Measurements from ENCODE around the gene PCBP4.

Gene PCBP4

DNA sequence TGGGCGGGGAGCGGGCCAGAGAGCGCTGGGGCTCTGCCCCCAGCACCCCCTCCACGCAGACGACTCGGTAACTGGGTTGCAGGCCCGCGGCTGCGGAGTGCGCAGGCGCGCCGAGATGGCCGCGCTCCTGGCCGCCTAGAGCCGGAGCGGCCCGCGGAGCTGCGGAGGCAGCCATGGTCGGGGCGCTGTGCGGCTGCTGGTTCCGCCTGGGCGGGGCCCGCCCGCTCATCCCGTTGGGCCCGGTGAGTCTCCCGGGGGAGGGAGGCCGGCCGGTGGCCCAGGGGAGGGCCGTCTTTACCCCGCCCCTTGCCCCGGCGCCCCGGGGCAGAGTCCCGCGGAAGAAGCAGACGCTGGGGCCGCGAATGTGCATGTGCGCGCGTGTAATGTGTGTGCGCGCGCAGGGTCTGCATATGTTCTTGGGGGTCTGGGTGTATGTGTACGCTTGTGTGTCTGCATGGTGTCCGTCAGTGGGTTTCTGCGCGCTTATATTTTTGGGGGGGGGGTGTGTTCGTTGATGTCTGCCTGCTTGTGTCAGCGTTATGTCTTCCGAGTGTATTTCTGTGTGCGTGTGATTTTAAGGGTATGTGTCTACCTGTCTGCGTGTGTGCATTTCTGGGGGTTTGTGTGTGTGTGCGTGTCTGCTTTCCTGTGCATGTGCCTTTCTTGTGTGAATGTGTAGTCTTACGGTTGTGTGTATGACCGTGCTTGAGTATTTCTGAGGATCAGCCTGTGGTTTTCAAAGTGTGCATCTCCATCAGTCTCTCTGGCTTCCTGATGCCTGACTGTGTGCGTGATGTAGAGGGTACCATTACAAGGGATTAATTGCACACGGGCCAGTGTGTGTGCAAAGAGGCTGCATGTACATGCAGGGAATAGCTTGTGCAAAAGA lies 8.0 kb upstream of the PCBP4 start, which contains the start of gene ABHD14A:
TSS of gene ABHD14A (plus strand) at position 102 of the 889 bp plus-strand sequence. CDS start at position 174, 72 bp downstream.
- H3K27ac Mint-ChIP-seq: peak within 1 kb of the TSS; percentile 94
- peaks cover 11% of the 10 kb centered on the region for H3K36me3 Mint-ChIP-seq (ENCODE audit: insufficient read depth)
- peak within 1 kb of the TSS; percentile 88 to 95 for H3K4me3 Mint-ChIP-seq
- no peaks in the 10 kb centered on the region for H3K9me3 Mint-ChIP-seq
- DNase-seq (peak; percentile 58 to 72 (median 65)), ATAC-seq (replicated peaks) (peak; percentile 75)
- H3K4me1 Mint-ChIP-seq (ENCODE audit: low read depth in 2 of 2): peaks cover 28 to 29% of the 10 kb centered on the region in 2 donors
- H3K27me3 Mint-ChIP-seq: no peaks in the 10 kb centered on the region

DNA sequence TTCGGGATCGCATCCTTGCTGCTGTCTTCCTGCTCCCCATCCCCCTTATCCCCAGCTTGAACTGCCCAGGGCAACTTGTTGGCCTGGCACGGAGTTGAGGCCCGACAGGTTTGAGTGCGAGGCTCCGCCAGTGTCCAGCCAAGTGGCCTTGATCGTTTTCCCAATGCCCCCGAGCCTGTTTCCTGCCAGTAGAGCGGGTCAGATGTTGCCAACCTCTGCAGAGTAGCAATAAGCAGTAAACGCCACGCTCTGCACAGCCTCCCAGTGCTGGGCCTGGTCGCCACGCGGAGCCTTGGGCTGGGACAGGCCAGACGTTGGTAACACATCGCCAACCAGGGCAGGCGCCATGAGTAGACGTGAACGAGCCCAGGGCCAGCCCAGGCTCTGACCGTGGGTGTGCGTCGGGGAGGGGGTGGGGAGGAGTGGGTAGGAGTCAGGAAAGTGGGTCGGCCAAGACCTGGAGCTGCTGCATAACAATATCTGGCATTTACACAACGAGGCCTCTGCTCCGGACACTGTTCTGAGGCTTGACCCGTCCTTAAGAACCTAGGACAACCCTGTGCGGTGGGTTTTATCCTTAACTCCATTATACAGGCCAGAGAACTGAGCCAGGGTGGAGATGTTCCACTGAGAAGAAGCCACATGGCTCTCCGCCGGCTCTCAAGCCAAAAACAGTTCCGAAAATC lies 7.2 kb upstream of the PCBP4 start:
- ATAC-seq (replicated peaks) (peak; percentile 7), DNase-seq (no peak)
- H3K9me3 Mint-ChIP-seq: no peaks in the 10 kb centered on the region

GRCh38 chr3:51971350-51971749 lies 4.1 kb upstream of the PCBP4 start:
- H3K27me3 Mint-ChIP-seq: no peaks in the 10 kb centered on the region
- no peak overlapping the region for H3K4me3 Mint-ChIP-seq
- H3K36me3 Mint-ChIP-seq (ENCODE audit: insufficient read depth): peaks cover 10% of the 10 kb centered on the region
- H3K4me1 Mint-ChIP-seq (ENCODE audit: low read depth in 2 of 2): peaks cover 24 to 33% of the 10 kb centered on the region in 2 donors
- no peak for ATAC-seq (replicated peaks)
- no peak overlapping the region for H3K27ac Mint-ChIP-seq
- DNase-seq: no peak
- H3K9me3 Mint-ChIP-seq: no peaks in the 10 kb centered on the region

More for the DNA sequence above, 7.2 kb upstream of the PCBP4 start:
- no peaks in the 10 kb centered on the region for H3K27me3 Mint-ChIP-seq
- H3K4me1 Mint-ChIP-seq (ENCODE audit: low read depth in 2 of 2): peaks cover 28 to 29% of the 10 kb centered on the region in 2 donors
- peak overlapping the region; percentile 94 for H3K27ac Mint-ChIP-seq
- peak overlapping the region; percentile 88 to 95 for H3K4me3 Mint-ChIP-seq
- H3K36me3 Mint-ChIP-seq (ENCODE audit: insufficient read depth): peaks cover 10% of the 10 kb centered on the region

GRCh38 chr3:51970606-51971300 lies 3.5 kb upstream of the PCBP4 start:
- H3K4me3 Mint-ChIP-seq: no peak overlapping the region

DNA sequence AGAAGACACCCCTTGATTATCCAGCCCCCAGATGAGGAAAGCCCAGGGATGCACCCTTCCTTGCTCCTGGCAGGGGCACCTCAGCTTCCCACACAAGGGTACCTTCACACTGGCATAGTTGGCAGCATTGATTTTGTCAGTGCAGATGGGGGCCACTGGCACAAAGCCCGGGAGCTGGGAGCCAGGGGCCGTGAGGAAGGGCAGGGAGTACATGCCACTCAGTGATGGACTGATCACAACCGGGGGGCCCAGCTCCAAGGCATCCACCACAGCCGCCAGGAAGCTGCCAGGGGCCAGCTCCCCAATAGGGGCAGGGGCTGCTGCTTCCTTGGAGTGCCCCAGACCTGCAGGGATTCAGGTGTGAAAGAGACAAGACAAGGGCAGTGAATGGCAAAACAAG lies 2.6 kb upstream of the PCBP4 start:
- Mint-ChIP-seq H3K4me3 (no peak overlapping the region), H3K36me3 (ENCODE audit: insufficient read depth) (peaks cover 10% of the 10 kb centered on the region), H3K27me3 (peaks cover 0 to 3% of the 10 kb centered on the region in 2 donors), H3K4me1 (ENCODE audit: low read depth in 2 of 2) (peaks cover 28 to 36% of the 10 kb centered on the region in 2 donors), H3K9me3 (no peaks in the 10 kb centered on the region), H3K27ac (no peak overlapping the region)
- no peak for DNase-seq
- ATAC-seq (replicated peaks): no peak

More at GRCh38 chr3:51970606-51971300, 3.5 kb upstream of the PCBP4 start:
- no peak for DNase-seq
- no peaks in the 10 kb centered on the region for H3K9me3 Mint-ChIP-seq
- no peak for ATAC-seq (replicated peaks)
- peaks cover 28 to 37% of the 10 kb centered on the region in 2 donors for H3K4me1 Mint-ChIP-seq (ENCODE audit: low read depth in 2 of 2)
- H3K27me3 Mint-ChIP-seq: no peaks in the 10 kb centered on the region
- H3K36me3 Mint-ChIP-seq (ENCODE audit: insufficient read depth): peaks cover 10% of the 10 kb centered on the region
- peak overlapping the region in 1 of 2 donors; percentile 20 for H3K27ac Mint-ChIP-seq

- Mint-ChIP-seq H3K27ac (peak overlapping the region in 1 of 2 donors; percentile 91), H3K36me3 (ENCODE audit: insufficient read depth) (peaks cover 7% of the 10 kb centered on the region), H3K4me1 (ENCODE audit: low read depth in 2 of 2) (peaks cover 24 to 38% of the 10 kb centered on the region in 2 donors), H3K4me3 (peak overlapping the region; percentile 20 to 90), H3K9me3 (no peaks in the 10 kb centered on the region), H3K27me3 (peaks cover 0 to 8% of the 10 kb centered on the region in 2 donors)
- DNase-seq (no peak), ATAC-seq (replicated peaks) (no peak)
Observed at GRCh38 chr3:51968883-51969678, 1.8 kb upstream of the PCBP4 start.

GRCh38 chr3:51968170-51968775 lies 1.0 kb upstream of the PCBP4 start:
- Mint-ChIP-seq H3K4me3 (peak overlapping the region; percentile 89 to 90), H3K4me1 (ENCODE audit: low read depth in 2 of 2) (peaks cover 20 to 32% of the 10 kb centered on the region in 2 donors), H3K36me3 (ENCODE audit: insufficient read depth) (no peaks in the 10 kb centered on the region), H3K27ac (peak overlapping the region; percentile 62 to 91), H3K27me3 (peaks cover 0 to 8% of the 10 kb centered on the region in 2 donors), H3K9me3 (no peaks in the 10 kb centered on the region)
- DNase-seq: no peak
- ATAC-seq (replicated peaks): no peak

GRCh38 chr3:51966922-51967383 lies 301 bp downstream of the PCBP4 start:
- ATAC-seq (replicated peaks): peak; percentile 79
- Mint-ChIP-seq H3K27me3 (peaks cover 0 to 9% of the 10 kb centered on the region in 2 donors), H3K36me3 (ENCODE audit: insufficient read depth) (no peaks in the 10 kb centered on the region), H3K27ac (peak overlapping the region in 1 of 2 donors; percentile 46), H3K4me3 (peak overlapping the region; percentile 78 to 80), H3K4me1 (ENCODE audit: low read depth in 2 of 2) (peaks cover 20 to 34% of the 10 kb centered on the region in 2 donors), H3K9me3 (no peaks in the 10 kb centered on the region)
- DNase-seq: peak in 1 of 3 experiments; percentile 17

DNA sequence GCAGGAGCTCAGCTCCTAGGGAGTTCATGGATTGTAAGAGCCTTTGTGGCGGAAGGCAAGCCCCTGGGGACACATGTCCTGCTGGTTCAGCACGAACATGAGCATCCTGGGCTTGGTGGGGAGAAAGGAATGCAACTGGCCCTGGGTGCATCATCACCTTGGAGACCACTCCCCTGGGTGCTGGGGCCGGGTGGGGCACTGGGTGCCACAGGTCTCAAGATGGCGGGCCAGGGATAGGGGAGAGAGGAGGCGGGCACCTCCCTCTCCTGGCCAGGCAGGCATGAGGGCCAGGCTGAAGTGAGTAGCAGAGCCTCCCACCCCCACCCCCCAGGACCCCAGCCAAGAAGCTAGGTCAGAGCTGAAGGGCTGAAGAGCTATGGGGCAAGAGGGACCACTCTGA lies 768 bp downstream of the PCBP4 start:
- Mint-ChIP-seq H3K4me3 (peak overlapping the region; percentile 78 to 80), H3K27ac (peak overlapping the region; percentile 46 to 77), H3K9me3 (no peaks in the 10 kb centered on the region), H3K36me3 (ENCODE audit: insufficient read depth) (peaks cover under 1% of the 10 kb centered on the region), H3K27me3 (peaks cover 0 to 14% of the 10 kb centered on the region in 2 donors), H3K4me1 (ENCODE audit: low read depth in 2 of 2) (peaks cover 20 to 34% of the 10 kb centered on the region in 2 donors)
- no peak for ATAC-seq (replicated peaks)
- no peak for DNase-seq

DNA sequence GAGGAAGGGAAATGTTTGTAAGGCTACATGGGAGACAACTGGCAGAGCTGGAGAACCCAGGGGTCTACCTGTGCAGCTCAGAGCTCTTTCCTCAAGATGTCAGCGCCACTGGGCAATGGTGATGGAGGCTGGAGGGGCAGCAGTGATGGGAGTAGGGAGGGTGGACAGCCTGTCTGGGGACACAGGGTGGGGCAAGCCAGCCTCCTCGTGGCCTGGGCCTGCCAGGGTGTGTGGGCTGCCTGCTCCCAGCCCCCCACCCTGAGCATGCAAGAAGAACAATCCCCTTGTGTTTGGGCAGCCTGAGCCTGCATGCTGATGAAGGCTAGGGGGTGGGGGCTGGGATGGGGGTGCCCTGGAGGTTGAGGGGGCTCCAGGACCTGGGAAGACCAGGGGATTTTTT lies 1.2 kb downstream of the PCBP4 start:
- Mint-ChIP-seq H3K36me3 (ENCODE audit: insufficient read depth) (peaks cover 2% of the 10 kb centered on the region), H3K27me3 (peaks cover 0 to 19% of the 10 kb centered on the region in 2 donors)
- ATAC-seq (replicated peaks): no peak

DNA sequence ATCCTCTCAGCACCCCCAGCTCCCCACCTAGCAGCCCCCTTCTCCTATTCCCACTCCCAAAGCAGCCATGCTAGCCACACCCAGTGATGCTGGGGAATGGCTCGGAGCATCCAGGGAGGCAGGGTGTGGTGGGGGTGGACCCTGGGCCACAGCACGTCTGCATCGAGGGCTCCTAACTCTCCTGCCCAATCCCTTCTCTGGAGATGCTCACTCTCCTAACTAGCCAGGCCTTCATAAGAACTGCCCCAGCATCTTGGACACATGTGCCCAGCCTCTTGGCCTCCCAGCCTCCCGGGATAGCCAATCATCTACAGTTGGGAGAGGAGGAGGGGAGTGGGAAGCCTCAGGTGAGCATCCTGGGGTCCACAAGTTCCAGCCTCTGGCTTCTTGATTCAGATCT lies 2.7 kb downstream of the PCBP4 start:
- Mint-ChIP-seq H3K27ac (no peak overlapping the region), H3K4me3 (no peak overlapping the region), H3K4me1 (ENCODE audit: low read depth in 2 of 2) (peaks cover 20 to 35% of the 10 kb centered on the region in 2 donors), H3K36me3 (ENCODE audit: insufficient read depth) (peaks cover 5% of the 10 kb centered on the region), H3K9me3 (no peaks in the 10 kb centered on the region), H3K27me3 (peaks cover 0 to 34% of the 10 kb centered on the region in 2 donors)
- ATAC-seq (replicated peaks) (no peak), DNase-seq (no peak)

More for the DNA sequence above, 1.2 kb downstream of the PCBP4 start:
- H3K4me3 Mint-ChIP-seq: peak overlapping the region; percentile 78 to 80
- DNase-seq: no peak
- peak overlapping the region; percentile 46 to 77 for H3K27ac Mint-ChIP-seq
- H3K9me3 Mint-ChIP-seq: no peaks in the 10 kb centered on the region
- H3K4me1 Mint-ChIP-seq (ENCODE audit: low read depth in 2 of 2): peaks cover 20 to 35% of the 10 kb centered on the region in 2 donors

- ATAC-seq (replicated peaks): no peak
- Mint-ChIP-seq H3K9me3 (no peaks in the 10 kb centered on the region), H3K4me3 (no peak overlapping the region), H3K36me3 (ENCODE audit: insufficient read depth) (peaks cover 5% of the 10 kb centered on the region), H3K27me3 (peaks cover 0 to 39% of the 10 kb centered on the region in 2 donors), H3K27ac (no peak overlapping the region), H3K4me1 (ENCODE audit: low read depth in 2 of 2) (peaks cover 17 to 35% of the 10 kb centered on the region in 2 donors)
- DNase-seq: no peak
Observed at GRCh38 chr3:51963951-51964451, 3.3 kb downstream of the PCBP4 start.
